ENCODE measurements around the gene PPRC1. TPM values are rescaled to one million over a fixed set of nuclear protein-coding genes. Genes with fewer than 3 reads are reported as not detected.

Gene PPRC1
- total and polyA plus RNA-seq, 2 donors (not counting 3 experiments of a cell fraction or from before 2014, with no cell fraction given): 27.0 to 49.9 TPM

DNA sequence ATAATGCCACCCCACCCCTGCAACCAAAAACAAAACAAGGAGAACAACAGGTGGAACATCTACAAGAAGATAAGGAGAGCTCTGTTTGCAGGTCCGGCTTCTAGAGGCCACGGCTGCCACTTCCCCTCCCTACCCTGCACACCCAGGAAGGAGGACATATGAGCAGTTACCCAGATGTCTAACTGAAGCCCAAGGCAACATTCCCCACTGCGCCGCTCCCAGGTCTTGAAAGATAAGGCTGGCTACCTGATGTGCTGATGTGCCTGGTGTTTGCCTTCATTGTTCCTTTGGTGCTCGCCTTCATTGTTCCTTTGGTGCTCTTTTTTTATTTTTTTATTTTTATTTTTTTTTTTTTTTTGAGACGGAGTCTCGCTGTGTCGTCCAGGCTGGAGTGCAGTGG, 46.6 kb upstream of the PPRC1 start:
- POLR2A ChIA-PET: no interaction called here
- H2AFZ ChIP-seq (ENCODE audit: low read depth, low read length): no peak overlapping the region
- no peaks in the 10 kb centered on the region for H3K9me3 ChIP-seq (replicated peaks; ENCODE audit: control insufficient read depth, insufficient read depth, low read length)
- H3K4me1 ChIP-seq (ENCODE audit: control insufficient read depth, extremely low read depth, insufficient read depth, low read length): peaks cover 3% of the 10 kb centered on the region
- TF ChIP-seq MAX (IDR thresholded peaks at IDR 0.05; ENCODE audit: insufficient read depth, insufficient read length): no peak
- TF ChIP-seq JUN (IDR thresholded peaks at IDR 0.05; ENCODE audit: borderline replicate concordance, insufficient read depth, insufficient read length, low read depth): no peak
- no peak for TF ChIP-seq POLR2AphosphoS5 (IDR thresholded peaks at IDR 0.05; ENCODE audit: insufficient read depth, low read depth, low read length)
- TF ChIP-seq GATA2 (IDR thresholded peaks at IDR 0.05; ENCODE audit: insufficient read depth, insufficient read length, low read depth, low read length): no peak
- no peak for TF ChIP-seq POLR2A (IDR thresholded peaks at IDR 0.05; ENCODE audit: low read depth, low read length)
- TF ChIP-seq, protein P1, sequence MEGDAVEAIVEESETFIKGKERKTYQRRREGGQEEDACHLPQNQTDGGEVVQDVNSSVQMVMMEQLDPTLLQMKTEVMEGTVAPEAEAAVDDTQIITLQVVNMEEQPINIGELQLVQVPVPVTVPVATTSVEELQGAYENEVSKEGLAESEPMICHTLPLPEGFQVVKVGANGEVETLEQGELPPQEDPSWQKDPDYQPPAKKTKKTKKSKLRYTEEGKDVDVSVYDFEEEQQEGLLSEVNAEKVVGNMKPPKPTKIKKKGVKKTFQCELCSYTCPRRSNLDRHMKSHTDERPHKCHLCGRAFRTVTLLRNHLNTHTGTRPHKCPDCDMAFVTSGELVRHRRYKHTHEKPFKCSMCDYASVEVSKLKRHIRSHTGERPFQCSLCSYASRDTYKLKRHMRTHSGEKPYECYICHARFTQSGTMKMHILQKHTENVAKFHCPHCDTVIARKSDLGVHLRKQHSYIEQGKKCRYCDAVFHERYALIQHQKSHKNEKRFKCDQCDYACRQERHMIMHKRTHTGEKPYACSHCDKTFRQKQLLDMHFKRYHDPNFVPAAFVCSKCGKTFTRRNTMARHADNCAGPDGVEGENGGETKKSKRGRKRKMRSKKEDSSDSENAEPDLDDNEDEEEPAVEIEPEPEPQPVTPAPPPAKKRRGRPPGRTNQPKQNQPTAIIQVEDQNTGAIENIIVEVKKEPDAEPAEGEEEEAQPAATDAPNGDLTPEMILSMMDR (IDR thresholded peaks at IDR 0.05; ENCODE audit: extremely low read depth in 1 of 2, insufficient read depth in 1 of 2, low read depth in 1 of 2, low read length in 2 of 2): no peak
- no peak for TF ChIP-seq MYC (IDR thresholded peaks at IDR 0.05; ENCODE audit: low read depth, low read length)
- no peak for TF ChIP-seq EZH2 (IDR thresholded peaks at IDR 0.05; ENCODE audit: borderline replicate concordance, low read depth, low read length, severe bottlenecking)
- TF ChIP-seq FOS (IDR thresholded peaks at IDR 0.05; ENCODE audit: borderline replicate concordance, insufficient read depth, low read length): no peak
- H3K27ac ChIP-seq (ENCODE audit: insufficient read depth, low read depth, low read length): no peak overlapping the region
- intact Hi-C loops (cut with micrococcal nuclease) (no loop called here), dilution Hi-C loops (cut with MboI; ENCODE audit: extremely low pct_ligation_motif_present, low sequenced_read_pairs) (no loop called here)
- H3K36me3 ChIP-seq (ENCODE audit: control insufficient read depth in 2 of 2, extremely low read depth in 1 of 2, insufficient read depth in 2 of 2, low read length in 2 of 2): no peaks in the 10 kb centered on the region
- no peaks in the 10 kb centered on the region for H4K20me1 ChIP-seq (replicated peaks; ENCODE audit: control insufficient read depth, extremely low read depth, insufficient read depth, low read length)
- H3K9ac ChIP-seq (replicated peaks; ENCODE audit: extremely low read depth, insufficient read depth, low read length): no peak overlapping the region
- no TSS peak for BruUV-seq (replicated peaks)
- no peak overlapping the region for H3K4me2 ChIP-seq (ENCODE audit: insufficient read depth, low read length)
- H3K4me3 ChIP-seq (replicated peaks in 1 of 3; ENCODE audit: insufficient read depth in 1 of 3, low read depth in 1 of 3, low read length in 3 of 3): no peak overlapping the region
- no peaks in the 10 kb centered on the region for H3K79me2 ChIP-seq (ENCODE audit: control insufficient read depth, insufficient read depth, low read length)
- CTCF ChIA-PET: interaction anchor here (0.7 to 1.0 kb wide), 2 partner anchors 13 to 14 kb away, joined by 3 read pairs; no protein-coding TSS in a partner anchor
- DNase-seq (ENCODE audit: low read depth, low spot score): no peak
- no peaks in the 10 kb centered on the region for H3K9me1 ChIP-seq (replicated peaks; ENCODE audit: control insufficient read depth, extremely low read depth, insufficient read depth, low read length)
- no peaks in the 10 kb centered on the region for H3K27me3 ChIP-seq (ENCODE audit: control insufficient read depth in 2 of 2, insufficient read depth in 2 of 2, low read length in 2 of 2)
- FAIRE-seq: no peak

Data from endothelial cell of umbilical vein (primary cell).